ENCODE data around the gene RBM20. TPM values are rescaled to one million over a fixed set of nuclear protein-coding genes. Genes with fewer than 3 reads are reported as not detected.

RBM20 gene
- total RNA-seq, 6 experiments from 2014 or later = 0.04 to 0.29 (median 0.06) TPM

DNA sequence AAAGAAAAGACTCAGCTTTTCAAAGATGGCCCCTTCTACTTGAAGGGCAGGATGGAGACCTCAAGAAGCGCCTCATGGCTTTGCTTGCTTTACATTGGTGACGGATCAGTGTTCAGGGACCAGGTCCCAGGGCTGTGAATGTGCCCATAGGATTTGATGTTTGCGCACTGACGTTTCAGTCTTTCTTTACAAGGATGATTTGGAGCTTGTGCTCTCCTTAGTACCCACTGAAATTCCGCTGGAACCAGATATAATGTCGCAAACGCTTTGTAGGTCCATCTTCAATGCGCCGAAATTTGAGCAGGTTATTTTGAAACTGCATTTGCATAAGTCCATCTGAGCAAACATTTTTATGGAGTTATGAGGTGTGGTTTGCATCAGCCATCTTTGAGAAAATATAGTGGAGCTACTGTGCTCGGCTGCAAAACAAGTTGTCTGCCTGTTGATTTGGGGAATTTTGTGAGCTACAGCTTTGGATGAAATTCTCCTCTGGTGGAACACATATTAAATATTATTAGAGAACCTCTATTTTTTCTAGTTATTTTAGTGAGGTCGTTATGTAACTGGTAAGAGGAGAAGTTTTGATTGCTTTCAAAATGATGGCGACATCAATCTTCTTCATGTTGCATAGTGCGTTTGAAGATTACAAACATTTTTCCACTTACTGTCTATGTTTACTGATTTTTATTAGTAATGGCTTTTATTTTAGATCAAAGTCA is 2.4 kb downstream of the RBM20 start:
- Histone ChIP-seq H3K27ac (no peak overlapping the region), H3K9me3 (no peaks in the 10 kb centered on the region), H3K4me1 (peaks cover 0 to 16% (median 3%) of the 10 kb centered on the region in 4 donors), H3K27me3 (peaks cover 6 to 38% of the 10 kb centered on the region in 2 donors), H3K4me3 (no peak overlapping the region), H3K36me3 (no peaks in the 10 kb centered on the region)
- intact Hi-C loops (cut with DNase I) = no loop called here
- 57% methylated on average over 7 of the region's 13 CpGs for WGBS (ENCODE audit: insufficient coverage, low coverage, low lambda C conversion rate, missing lambda C conversion rate)
- TF ChIP-seq, protein P1, sequence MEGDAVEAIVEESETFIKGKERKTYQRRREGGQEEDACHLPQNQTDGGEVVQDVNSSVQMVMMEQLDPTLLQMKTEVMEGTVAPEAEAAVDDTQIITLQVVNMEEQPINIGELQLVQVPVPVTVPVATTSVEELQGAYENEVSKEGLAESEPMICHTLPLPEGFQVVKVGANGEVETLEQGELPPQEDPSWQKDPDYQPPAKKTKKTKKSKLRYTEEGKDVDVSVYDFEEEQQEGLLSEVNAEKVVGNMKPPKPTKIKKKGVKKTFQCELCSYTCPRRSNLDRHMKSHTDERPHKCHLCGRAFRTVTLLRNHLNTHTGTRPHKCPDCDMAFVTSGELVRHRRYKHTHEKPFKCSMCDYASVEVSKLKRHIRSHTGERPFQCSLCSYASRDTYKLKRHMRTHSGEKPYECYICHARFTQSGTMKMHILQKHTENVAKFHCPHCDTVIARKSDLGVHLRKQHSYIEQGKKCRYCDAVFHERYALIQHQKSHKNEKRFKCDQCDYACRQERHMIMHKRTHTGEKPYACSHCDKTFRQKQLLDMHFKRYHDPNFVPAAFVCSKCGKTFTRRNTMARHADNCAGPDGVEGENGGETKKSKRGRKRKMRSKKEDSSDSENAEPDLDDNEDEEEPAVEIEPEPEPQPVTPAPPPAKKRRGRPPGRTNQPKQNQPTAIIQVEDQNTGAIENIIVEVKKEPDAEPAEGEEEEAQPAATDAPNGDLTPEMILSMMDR (IDR thresholded peaks at IDR 0.05) = no peak
- no peak for TF ChIP-seq POLR2A (IDR thresholded peaks at IDR 0.05)
- no peak for DNase-seq
- ATAC-seq = no peak

- H3K27ac ChIP-seq = no peak overlapping the region
- WGBS (ENCODE audit: insufficient coverage, low coverage, low lambda C conversion rate, missing lambda C conversion rate) = 59% methylated on average over 3 of the region's 3 CpGs
- intact Hi-C loops (cut with DNase I) = no loop called here
- TF ChIP-seq, protein P1 (IDR thresholded peaks at IDR 0.05) = no peak
- TF ChIP-seq POLR2A (IDR thresholded peaks at IDR 0.05) = no peak
- DNase-seq (no peak), ATAC-seq (no peak)
- peaks cover 6 to 38% of the 10 kb centered on the region in 2 donors for H3K27me3 ChIP-seq
- no peaks in the 10 kb centered on the region for H3K9me3 ChIP-seq
- peaks cover 0 to 16% (median 3%) of the 10 kb centered on the region in 4 donors for H3K4me1 ChIP-seq
- H3K4me3 ChIP-seq = no peak overlapping the region
- no peaks in the 10 kb centered on the region for H3K36me3 ChIP-seq
Observed at GRCh38 chr10:110647136-110647430, 2.9 kb downstream of the RBM20 start.

DNA sequence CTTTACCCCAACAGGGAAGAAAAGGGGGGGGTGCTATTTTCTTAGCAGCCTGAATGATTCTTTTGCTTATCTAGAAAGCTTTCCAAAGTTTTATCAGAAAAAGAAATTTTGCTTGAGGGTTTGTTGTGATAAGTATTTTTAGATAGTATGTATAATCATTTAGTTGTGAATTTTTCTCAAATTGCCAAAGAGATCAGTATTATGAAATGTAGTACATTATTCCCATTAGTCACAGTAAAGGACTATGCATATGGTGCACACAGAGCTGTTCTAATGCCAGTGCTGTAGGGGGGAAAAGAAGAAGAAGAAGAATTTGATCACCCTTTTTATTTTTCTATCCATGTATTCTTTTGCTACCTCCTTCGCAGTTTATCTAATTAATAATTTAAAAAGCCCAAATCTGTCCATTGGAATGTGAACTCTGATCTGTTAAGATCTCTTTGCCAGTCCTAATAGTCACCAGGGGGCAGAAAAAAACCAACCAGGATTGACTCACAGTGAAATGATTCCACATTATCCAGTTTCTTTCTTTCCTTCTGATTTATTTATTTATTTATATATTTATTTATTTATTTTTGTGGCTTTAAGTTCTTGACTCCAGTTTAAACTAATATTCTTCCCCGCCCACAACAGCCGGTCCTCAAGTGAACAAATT is 4.7 kb downstream of the RBM20 start:
- Histone ChIP-seq H3K9me3 (no peaks in the 10 kb centered on the region), H3K4me1 (peaks cover 0 to 7% (median 0%) of the 10 kb centered on the region in 4 donors), H3K4me3 (no peak overlapping the region), H3K27ac (no peak overlapping the region), H3K27me3 (peaks cover 6 to 25% of the 10 kb centered on the region in 2 donors), H3K36me3 (no peaks in the 10 kb centered on the region)
- WGBS (ENCODE audit: insufficient coverage, low coverage, low lambda C conversion rate, missing lambda C conversion rate) = 76% methylated on average over 3 of the region's 3 CpGs
- TF ChIP-seq POLR2A (IDR thresholded peaks at IDR 0.05) = no peak
- TF ChIP-seq, protein P1 (IDR thresholded peaks at IDR 0.05) = no peak
- ATAC-seq = peak in 1 of 4 donors; percentile 35
- DNase-seq = no peak
- intact Hi-C loops (cut with DNase I) = no loop called here

DNA sequence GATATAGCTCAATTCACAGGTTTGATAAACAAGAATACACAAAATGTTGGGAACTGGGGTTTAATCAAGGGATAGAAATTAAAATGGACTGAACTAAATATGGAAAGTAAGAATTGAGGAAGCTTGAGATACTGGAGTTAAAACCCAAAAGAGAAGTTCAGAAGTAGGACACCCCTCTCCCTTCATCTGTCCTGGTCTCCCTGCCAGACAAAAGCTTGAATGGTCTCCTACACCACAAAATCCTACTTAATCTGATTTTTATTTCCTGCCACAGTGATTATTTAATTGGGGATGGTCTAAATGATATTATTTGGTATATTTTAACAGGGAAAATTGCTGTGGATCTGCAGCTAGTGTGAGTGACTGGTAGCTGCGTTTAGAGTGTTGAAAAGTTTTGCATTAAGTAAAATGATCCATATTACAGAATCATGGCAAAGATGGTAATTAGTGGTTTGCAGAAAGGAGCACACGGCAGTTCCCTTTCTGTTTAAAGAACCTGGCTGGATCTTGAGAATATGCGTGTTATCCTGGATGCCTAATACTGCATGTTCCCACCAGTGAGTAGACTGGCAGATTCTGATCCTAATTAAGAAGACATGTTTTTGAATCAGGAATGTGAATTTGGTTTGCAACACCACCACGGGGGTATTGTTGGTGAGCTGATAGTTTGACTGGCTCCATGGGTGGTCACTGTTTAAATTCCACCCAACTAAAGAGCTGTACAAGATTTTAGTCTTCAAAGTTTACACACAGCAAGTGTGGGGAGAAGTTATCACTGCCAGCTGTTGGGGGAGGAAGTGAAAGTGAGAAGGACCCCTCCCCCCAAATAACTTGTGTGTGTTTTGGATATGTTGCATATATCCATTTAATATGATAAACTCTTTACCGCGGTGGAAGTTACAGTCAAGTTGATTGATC is 5.5 kb downstream of the RBM20 start:
- Histone ChIP-seq H3K9me3 (no peaks in the 10 kb centered on the region), H3K4me1 (no peaks in the 10 kb centered on the region), H3K36me3 (no peaks in the 10 kb centered on the region), H3K4me3 (no peak overlapping the region), H3K27me3 (peaks cover 6 to 18% of the 10 kb centered on the region in 2 donors), H3K27ac (no peak overlapping the region)
- intact Hi-C loops (cut with DNase I) = no loop called here
- no peak for TF ChIP-seq POLR2A (IDR thresholded peaks at IDR 0.05)
- TF ChIP-seq, protein P1 (IDR thresholded peaks at IDR 0.05) = no peak
- 57% methylated on average over 6 of the region's 6 CpGs for WGBS (ENCODE audit: insufficient coverage, low coverage, low lambda C conversion rate, missing lambda C conversion rate)
- ATAC-seq (no peak), DNase-seq (no peak)
